GM12891 (cell line): ENCODE data around the gene GTF3C5.
"Not testable (repeated sequence)": the region's sequence is repeated elsewhere in the genome, so short reads cannot be mapped to it uniquely, and the experiment has no call there.

ENCODE experiments used
- DNase-seq: peaks from one replicate; pipeline ENCODE4 v3.0.0; 2011; ENCODE audit warnings: low spot score; ENCODE audit not compliant: insufficient read length
- FAIRE-seq: peaks from 2 replicates; lab custom pipeline; 2011; peaks lifted over from hg19 to GRCh38; lab: Jason Lieb, UNC
- PAX5 ChIP-seq: IDR thresholded peaks from 2 replicates; pipeline ENCODE4 v1.6.1; 2011; ENCODE audit warnings: low read length, moderate library complexity, mild to moderate bottlenecking; ENCODE audit not compliant: insufficient read depth, severe bottlenecking
- POLR2A ChIP-seq: IDR thresholded peaks from 2 replicates; pipeline ENCODE4 v1.6.1; 2011; ENCODE audit warnings: low read depth, low read length, control low read depth
- POLR2AphosphoS5 ChIP-seq: IDR thresholded peaks from 2 replicates; pipeline ENCODE4 v1.6.1; 2011; ENCODE audit warnings: low read depth, low read length, control low read depth
- POU2F2 ChIP-seq: IDR thresholded peaks from 2 replicates; pipeline ENCODE4 v1.6.1; 2011; ENCODE audit warnings: low read depth, mild to moderate bottlenecking, control low read depth, low read length, moderate library complexity
- SPI1 ChIP-seq: IDR thresholded peaks from 2 replicates; pipeline ENCODE4 v1.6.1; 2011; ENCODE audit warnings: low read depth, low read length, control low read depth
- TAF1 ChIP-seq: IDR thresholded peaks from 2 replicates; pipeline ENCODE4 v1.6.1; 2011; ENCODE audit warnings: low read depth, low read length, control low read depth

GTF3C5 gene

GRCh38 chr9:133066181-133066983, 35.6 kb downstream of the GTF3C5 start:
- FAIRE-seq (no peak), DNase-seq (no peak)
- no peak for TF ChIP-seq POLR2A
- no peak for TF ChIP-seq PAX5
- TF ChIP-seq SPI1, result no peak
- TF ChIP-seq TAF1, result no peak
- TF ChIP-seq POLR2AphosphoS5, result no peak
- TF ChIP-seq POU2F2, result no peak

- FAIRE-seq, result no peak
- TF ChIP-seq TAF1, result no peak
- TF ChIP-seq POU2F2, result no peak
- TF ChIP-seq POLR2AphosphoS5, result no peak
- no peak for TF ChIP-seq PAX5
- TF ChIP-seq SPI1, result no peak
- TF ChIP-seq POLR2A, result no peak
- no peak for DNase-seq
These were observed 36.2 kb downstream of the GTF3C5 start for GRCh38 chr9:133067006-133067405.

- no peak for FAIRE-seq
- DNase-seq, result no peak
- no peak for TF ChIP-seq POLR2AphosphoS5
- TF ChIP-seq SPI1, result no peak
- no peak for TF ChIP-seq TAF1
- TF ChIP-seq POU2F2, result no peak
- no peak for TF ChIP-seq PAX5
- TF ChIP-seq POLR2A, result no peak
These were observed 37.0 kb downstream of the GTF3C5 start for GRCh38 chr9:133067813-133068212.

DNA sequence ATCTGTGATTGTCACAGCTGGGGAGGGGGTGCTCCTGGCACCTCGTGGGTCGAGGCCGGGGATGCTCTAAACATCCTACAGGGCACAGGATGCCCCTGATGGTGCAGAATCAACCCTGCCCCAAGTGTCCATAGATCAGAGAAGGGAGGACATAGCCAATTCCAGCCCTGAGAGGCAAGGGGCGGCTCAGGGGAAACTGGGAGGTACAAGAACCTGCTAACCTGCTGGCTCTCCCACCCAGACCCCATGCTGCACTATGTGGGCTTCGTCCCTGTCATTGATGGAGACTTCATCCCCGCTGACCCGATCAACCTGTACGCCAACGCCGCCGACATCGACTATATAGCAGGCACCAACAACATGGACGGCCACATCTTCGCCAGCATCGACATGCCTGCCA, 37.6 kb downstream of the GTF3C5 start:
- DNase-seq, FAIRE-seq: not testable (repeated sequence)

GRCh38 chr9:133070500-133070961, 39.7 kb downstream of the GTF3C5 start:
- not testable (repeated sequence) for DNase-seq, FAIRE-seq

DNA sequence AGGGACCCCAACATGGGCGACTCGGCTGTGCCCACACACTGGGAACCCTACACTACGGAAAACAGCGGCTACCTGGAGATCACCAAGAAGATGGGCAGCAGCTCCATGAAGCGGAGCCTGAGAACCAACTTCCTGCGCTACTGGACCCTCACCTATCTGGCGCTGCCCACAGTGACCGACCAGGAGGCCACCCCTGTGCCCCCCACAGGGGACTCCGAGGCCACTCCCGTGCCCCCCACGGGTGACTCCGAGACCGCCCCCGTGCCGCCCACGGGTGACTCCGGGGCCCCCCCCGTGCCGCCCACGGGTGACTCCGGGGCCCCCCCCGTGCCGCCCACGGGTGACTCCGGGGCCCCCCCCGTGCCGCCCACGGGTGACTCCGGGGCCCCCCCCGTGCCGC, 40.2 kb downstream of the GTF3C5 start:
- not testable (repeated sequence) for FAIRE-seq, DNase-seq

GRCh38 chr9:133071484-133072150, 40.8 kb downstream of the GTF3C5 start:
- FAIRE-seq (no peak), DNase-seq (no peak)
- TF ChIP-seq SPI1, result no peak
- no peak for TF ChIP-seq POLR2AphosphoS5
- no peak for TF ChIP-seq PAX5
- no peak for TF ChIP-seq POU2F2
- no peak for TF ChIP-seq POLR2A
- no peak for TF ChIP-seq TAF1

DNA sequence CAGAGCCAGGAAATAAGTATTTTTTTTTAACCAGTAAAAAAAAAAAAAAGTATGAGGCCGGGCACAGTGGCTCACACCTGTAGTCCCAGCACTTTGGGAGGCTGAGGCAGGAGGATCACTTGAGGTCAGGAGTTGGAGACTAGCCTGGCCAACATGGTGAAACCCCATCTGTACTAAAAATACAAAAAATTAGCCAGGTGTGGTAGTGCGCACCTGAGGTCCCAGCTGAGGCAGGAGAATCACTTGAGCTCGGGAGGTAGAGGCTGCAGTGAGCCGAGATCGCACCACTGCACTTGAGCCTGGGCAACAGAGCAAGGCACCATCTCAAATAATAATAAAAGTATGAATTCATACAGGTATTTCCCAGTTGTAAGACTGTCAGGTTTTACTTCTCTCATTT, 41.4 kb downstream of the GTF3C5 start:
- not testable (repeated sequence) for FAIRE-seq, DNase-seq

DNA sequence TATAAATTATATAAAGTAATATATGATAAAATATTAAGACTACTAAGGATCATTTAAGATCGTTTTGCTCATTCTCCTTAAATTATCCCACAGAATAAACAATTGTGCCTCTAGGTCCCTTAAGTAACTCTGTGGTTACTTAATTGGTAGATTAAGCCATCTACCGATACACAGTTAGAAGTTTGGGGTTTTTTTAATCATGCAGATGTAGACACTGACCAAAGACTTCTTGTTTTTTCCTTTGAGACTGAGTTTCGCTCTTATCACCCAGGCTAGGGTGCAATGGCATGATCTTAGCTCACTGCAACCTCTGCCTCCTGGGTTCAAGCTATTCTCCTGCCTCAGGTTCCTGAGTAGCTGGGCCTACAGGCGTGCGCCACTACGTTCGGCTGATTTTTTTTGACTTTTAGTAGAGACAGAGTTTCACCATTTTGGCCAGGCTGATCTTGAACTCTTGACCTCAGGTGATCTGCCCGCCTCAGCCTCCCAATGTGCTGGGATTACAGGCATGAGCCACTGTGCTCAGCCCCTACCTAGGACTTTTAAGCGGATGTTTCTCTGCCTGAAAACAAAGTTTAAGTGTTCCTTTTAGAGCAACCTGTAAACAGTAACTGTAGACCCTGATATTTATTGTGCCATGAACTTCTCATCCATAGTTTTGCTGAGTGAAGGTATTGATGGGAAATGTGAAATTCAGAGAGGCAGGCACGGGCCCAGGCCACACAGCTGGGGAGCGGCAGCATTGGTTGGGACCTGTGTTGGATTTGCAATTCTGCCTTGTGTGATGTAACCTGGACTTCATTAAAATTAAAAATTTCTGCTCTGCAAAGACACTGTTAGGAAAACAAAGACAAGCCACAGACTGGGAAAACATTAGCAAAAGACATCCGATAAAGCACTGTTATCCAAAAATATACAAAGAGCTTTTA, 42.6 kb downstream of the GTF3C5 start:
- TF ChIP-seq POLR2A (no peak), TAF1 (no peak), SPI1 (no peak)
- no peak for DNase-seq
- FAIRE-seq, result no peak

DNA sequence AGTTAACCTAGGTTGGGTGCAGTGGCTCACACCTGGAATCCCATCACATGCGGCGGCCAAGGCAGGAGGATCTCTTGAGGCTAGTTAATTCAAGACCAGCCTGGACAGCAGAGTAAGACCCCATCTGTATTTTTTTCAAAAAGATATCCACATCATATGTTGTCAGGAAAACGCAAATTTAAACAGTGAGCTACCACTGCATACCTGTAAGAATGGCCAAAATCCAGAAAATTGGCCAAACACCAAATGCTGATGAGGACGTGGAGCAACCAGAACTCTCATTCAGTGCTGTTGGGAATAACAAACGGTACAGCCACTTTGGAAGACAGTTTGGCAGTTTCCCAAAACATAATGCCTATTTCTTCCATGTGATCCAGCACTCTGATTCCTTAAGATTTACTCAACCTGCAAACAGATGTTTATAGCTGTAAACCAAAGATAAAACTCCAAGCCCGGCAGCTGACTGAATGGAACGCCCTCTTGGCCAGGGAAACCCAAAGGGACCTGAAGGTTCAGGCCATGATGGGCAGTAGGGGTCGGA, 43.4 kb downstream of the GTF3C5 start:
- DNase-seq (no peak), FAIRE-seq (no peak)
- TF ChIP-seq POLR2AphosphoS5 (no peak), SPI1 (no peak), PAX5 (no peak), POU2F2 (no peak), POLR2A (no peak), TAF1 (no peak)
